WTC11 (cell line): ENCODE measurements around the gene USP4. TPM values are rescaled to one million over a fixed set of nuclear protein-coding genes. Genes with fewer than 3 reads are reported as not detected.

Experiments
- ATAC-seq: fragments of 200-7000 bp; cut with Tn5 transposase; 2 replicates; pipeline ENCODE4 v1.10.0; 2021; ENCODE audit warnings: mild to moderate bottlenecking, moderate library complexity
- CTCF ChIA-PET: fragments of 300-600 bp; sonication (Branson Sonifier 250); formaldehyde crosslinking; loops from one replicate; lab custom pipeline; 2021; ENCODE audit warnings: antibody characterized with exemption; lab: Charles Lee
- POLR2A ChIA-PET: fragments of 350-600 bp; sonication (Branson Sonifier 250); formaldehyde crosslinking; loops from one replicate; lab custom pipeline; 2021; ENCODE audit warnings: antibody characterized with exemption; lab: Charles Lee
- DNase-seq: peaks from one replicate; pipeline ENCODE4 v3.0.0; 2021; ENCODE audit warnings: low spot score
- H3K27ac Mint-ChIP-seq: 2 replicates; pipeline ENCODE4 v1.8.0; 2021; ENCODE audit warnings: mixed read lengths
- H3K27me3 Mint-ChIP-seq: 2 replicates; pipeline ENCODE4 v1.8.0; 2021; ENCODE audit warnings: low read depth, mild to moderate bottlenecking, moderate library complexity, mixed read lengths
- H3K36me3 Mint-ChIP-seq: 2 replicates; pipeline ENCODE4 v1.8.0; 2021; ENCODE audit warnings: mixed read lengths
- H3K4me1 Mint-ChIP-seq: 2 replicates; pipeline ENCODE4 v1.8.0; 2022; ENCODE audit warnings: mixed read lengths
- H3K4me3 Mint-ChIP-seq: 2 replicates; pipeline ENCODE4 v1.8.0; 2021; ENCODE audit warnings: mild to moderate bottlenecking, moderate library complexity, mixed read lengths
- H3K9me3 Mint-ChIP-seq: 2 replicates; pipeline ENCODE4 v1.8.0; 2021; ENCODE audit warnings: mixed read lengths
- AR ChIP-seq: fragments of 250-450 bp; sonication (Bioruptor Pico); IDR thresholded peaks from 2 replicates; pipeline ENCODE4 v1.9.0; 2021; ENCODE audit warnings: mild to moderate bottlenecking
- ATF1 ChIP-seq: sonication (generic); formaldehyde crosslinking; IDR thresholded peaks from 2 replicates; pipeline ENCODE4 v1.8.1; 2023; ENCODE audit warnings: mild to moderate bottlenecking, moderate library complexity, missing genetic modification reagents
- ATF6 ChIP-seq: sonication (generic); formaldehyde crosslinking; IDR thresholded peaks from 2 replicates; pipeline ENCODE4 v1.8.1; 2023; ENCODE audit warnings: mild to moderate bottlenecking, missing genetic modification reagents
- CREB1 ChIP-seq: sonication (generic); formaldehyde crosslinking; IDR thresholded peaks from 2 replicates; pipeline ENCODE4 v1.8.0; 2023; ENCODE audit warnings: mild to moderate bottlenecking, missing genetic modification reagents
- HMGXB4 ChIP-seq: sonication (generic); formaldehyde crosslinking; IDR thresholded peaks from 2 replicates; pipeline ENCODE4 v1.8.1; 2023; ENCODE audit warnings: mild to moderate bottlenecking, moderate library complexity, missing genetic modification reagents
- IRF2 ChIP-seq: sonication (generic); formaldehyde crosslinking; IDR thresholded peaks from 2 replicates; pipeline ENCODE4 v1.8.0; 2022; ENCODE audit warnings: low read depth, missing genetic modification reagents, borderline replicate concordance
- JUN ChIP-seq: sonication (generic); formaldehyde crosslinking; IDR thresholded peaks from 2 replicates; pipeline ENCODE4 v1.8.0; 2023; ENCODE audit warnings: mild to moderate bottlenecking, missing genetic modification reagents
- MLX ChIP-seq: sonication (generic); formaldehyde crosslinking; IDR thresholded peaks from 2 replicates; pipeline ENCODE4 v1.8.1; 2023; ENCODE audit warnings: mild to moderate bottlenecking, missing genetic modification reagents, moderate library complexity
- MXD4 ChIP-seq: fragments of 250-450 bp; sonication (Bioruptor Pico); IDR thresholded peaks from 2 replicates; pipeline ENCODE4 v1.8.0; 2021; ENCODE audit warnings: mild to moderate bottlenecking, moderate library complexity, borderline replicate concordance
- PRRX2 ChIP-seq: fragments of 250-450 bp; sonication (Bioruptor Pico); IDR thresholded peaks from 2 replicates; pipeline ENCODE4 v1.8.0; 2021; ENCODE audit warnings: mild to moderate bottlenecking
- RORB ChIP-seq: fragments of 250-450 bp; sonication (Bioruptor Pico); IDR thresholded peaks from 2 replicates; pipeline ENCODE4 v1.9.0; 2021; ENCODE audit warnings: mild to moderate bottlenecking
- ZBTB43 ChIP-seq: sonication (generic); formaldehyde crosslinking; IDR thresholded peaks from 2 replicates; pipeline ENCODE4 v1.8.1; 2023; ENCODE audit warnings: mild to moderate bottlenecking, missing genetic modification reagents
- ZNF317 ChIP-seq: sonication (generic); formaldehyde crosslinking; IDR thresholded peaks from 2 replicates; pipeline ENCODE4 v1.8.1; 2023; ENCODE audit warnings: low read depth, mild to moderate bottlenecking, moderate library complexity, missing genetic modification reagents, borderline replicate concordance
- ZNF396 ChIP-seq: fragments of 250-450 bp; sonication (Bioruptor Pico); IDR thresholded peaks from 2 replicates; pipeline ENCODE4 v1.8.0; 2021; ENCODE audit warnings: mild to moderate bottlenecking, moderate library complexity, borderline replicate concordance
- ZNF512 ChIP-seq: sonication (generic); formaldehyde crosslinking; IDR thresholded peaks from 2 replicates; pipeline ENCODE4 v1.8.1; 2022; ENCODE audit warnings: missing genetic modification reagents, borderline replicate concordance
- total RNA-seq: library from RNA; stranded (reverse); gene quantifications from 3 replicates; pipeline ENCODE4 v1.2.3, GENCODE V29; 2021
- TF ChIP-seq, protein P1 (sequence below): fragments of 250-450 bp; sonication (Bioruptor Pico); IDR thresholded peaks from 2 replicates; pipeline ENCODE4 v1.9.0; 2021; ENCODE audit warnings: mild to moderate bottlenecking
- TF ChIP-seq, protein P2 (sequence below): sonication (generic); formaldehyde crosslinking; IDR thresholded peaks from 2 replicates; pipeline ENCODE4 v1.8.0; 2022; ENCODE audit warnings: mild to moderate bottlenecking, missing genetic modification reagents
- TF ChIP-seq, protein P3 (sequence below): sonication (generic); formaldehyde crosslinking; IDR thresholded peaks from 2 replicates; pipeline ENCODE4 v1.8.0; 2022; ENCODE audit warnings: mild to moderate bottlenecking, missing genetic modification reagents

The USP4 gene
- total RNA-seq, 1 experiment from 2014 or later: 29.1 TPM

GRCh38 chr3:49273825-49274532 lies 65.9 kb downstream of the USP4 start:
- Mint-ChIP-seq H3K27ac (no peak overlapping the region), H3K9me3 (no peaks in the 10 kb centered on the region), H3K4me3 (no peak overlapping the region), H3K27me3 (no peaks in the 10 kb centered on the region), H3K36me3 (no peaks in the 10 kb centered on the region), H3K4me1 (peaks cover 12% of the 10 kb centered on the region)
- DNase-seq (no peak), ATAC-seq (no peak)
- TF ChIP-seq IRF2 (CRISPR knock-in tag): no peak
- TF ChIP-seq ATF6 (CRISPR knock-in tag): no peak
- ChIA-PET POLR2A (no interaction called here), CTCF (no interaction called here)

DNA sequence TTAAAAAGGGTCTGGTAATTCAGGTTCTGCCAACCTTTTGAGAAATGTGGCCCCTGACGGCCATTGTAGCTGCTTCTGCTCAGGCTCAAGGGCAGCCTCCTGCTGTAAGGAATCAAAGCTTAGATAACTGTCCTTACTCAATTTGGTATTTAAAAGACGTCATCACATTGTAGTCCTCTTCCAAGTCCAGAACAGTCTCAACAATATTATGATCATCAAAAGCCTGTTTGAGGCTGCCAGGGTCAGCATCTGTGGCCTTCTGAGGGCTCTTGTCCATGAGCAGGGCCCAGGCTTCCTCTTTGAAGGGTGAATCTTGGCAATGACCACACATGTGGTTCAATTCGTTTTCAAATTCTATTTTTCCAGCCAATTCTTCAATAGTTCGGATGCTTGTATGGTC lies 68.8 kb downstream of the USP4 start:
- H3K9me3 Mint-ChIP-seq: no peaks in the 10 kb centered on the region
- no peak overlapping the region for H3K27ac Mint-ChIP-seq
- no peaks in the 10 kb centered on the region for H3K27me3 Mint-ChIP-seq
- no peak for DNase-seq
- TF ChIP-seq JUN (no peak), ZNF512 (CRISPR knock-in tag) (no peak), MXD4 (CRISPR knock-in tag) (no peak), ZNF396 (CRISPR knock-in tag) (no peak), RORB (CRISPR knock-in tag) (no peak), CREB1 (no peak)
- TF ChIP-seq, protein P1, sequence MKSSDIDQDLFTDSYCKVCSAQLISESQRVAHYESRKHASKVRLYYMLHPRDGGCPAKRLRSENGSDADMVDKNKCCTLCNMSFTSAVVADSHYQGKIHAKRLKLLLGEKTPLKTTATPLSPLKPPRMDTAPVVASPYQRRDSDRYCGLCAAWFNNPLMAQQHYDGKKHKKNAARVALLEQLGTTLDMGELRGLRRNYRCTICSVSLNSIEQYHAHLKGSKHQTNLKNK (CRISPR knock-in tag): no peak
- TF ChIP-seq, protein P2, sequence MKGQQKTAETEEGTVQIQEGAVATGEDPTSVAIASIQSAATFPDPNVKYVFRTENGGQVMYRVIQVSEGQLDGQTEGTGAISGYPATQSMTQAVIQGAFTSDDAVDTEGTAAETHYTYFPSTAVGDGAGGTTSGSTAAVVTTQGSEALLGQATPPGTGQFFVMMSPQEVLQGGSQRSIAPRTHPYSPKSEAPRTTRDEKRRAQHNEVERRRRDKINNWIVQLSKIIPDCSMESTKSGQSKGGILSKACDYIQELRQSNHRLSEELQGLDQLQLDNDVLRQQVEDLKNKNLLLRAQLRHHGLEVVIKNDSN (CRISPR knock-in tag): no peak
- TF ChIP-seq, protein P3, sequence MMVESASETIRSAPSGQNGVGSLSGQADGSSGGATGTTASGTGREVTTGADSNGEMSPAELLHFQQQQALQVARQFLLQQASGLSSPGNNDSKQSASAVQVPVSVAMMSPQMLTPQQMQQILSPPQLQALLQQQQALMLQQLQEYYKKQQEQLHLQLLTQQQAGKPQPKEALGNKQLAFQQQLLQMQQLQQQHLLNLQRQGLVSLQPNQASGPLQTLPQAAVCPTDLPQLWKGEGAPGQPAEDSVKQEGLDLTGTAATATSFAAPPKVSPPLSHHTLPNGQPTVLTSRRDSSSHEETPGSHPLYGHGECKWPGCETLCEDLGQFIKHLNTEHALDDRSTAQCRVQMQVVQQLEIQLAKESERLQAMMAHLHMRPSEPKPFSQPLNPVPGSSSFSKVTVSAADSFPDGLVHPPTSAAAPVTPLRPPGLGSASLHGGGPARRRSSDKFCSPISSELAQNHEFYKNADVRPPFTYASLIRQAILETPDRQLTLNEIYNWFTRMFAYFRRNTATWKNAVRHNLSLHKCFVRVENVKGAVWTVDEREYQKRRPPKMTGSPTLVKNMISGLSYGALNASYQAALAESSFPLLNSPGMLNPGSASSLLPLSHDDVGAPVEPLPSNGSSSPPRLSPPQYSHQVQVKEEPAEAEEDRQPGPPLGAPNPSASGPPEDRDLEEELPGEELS (CRISPR knock-in tag): no peak
- no peak overlapping the region for H3K4me3 Mint-ChIP-seq
- ATAC-seq: no peak
- H3K36me3 Mint-ChIP-seq: no peaks in the 10 kb centered on the region
- peaks cover 5% of the 10 kb centered on the region for H3K4me1 Mint-ChIP-seq
- ChIA-PET POLR2A (no interaction called here), CTCF (no interaction called here)

- DNase-seq: no peak
- ATAC-seq: no peak
- POLR2A ChIA-PET: no interaction called here
- Mint-ChIP-seq H3K4me3 (no peak overlapping the region), H3K36me3 (no peaks in the 10 kb centered on the region), H3K27ac (no peak overlapping the region), H3K9me3 (no peaks in the 10 kb centered on the region), H3K27me3 (no peaks in the 10 kb centered on the region), H3K4me1 (no peaks in the 10 kb centered on the region)
- CTCF ChIA-PET: interaction anchor here (0.9 kb wide), 1 partner anchor 269 kb away, joined by 3 read pairs; no protein-coding TSS in a partner anchor
- no peak for TF ChIP-seq MLX
- TF ChIP-seq HMGXB4: no peak
- no peak for TF ChIP-seq ZNF317 (CRISPR knock-in tag)
- TF ChIP-seq RORB (CRISPR knock-in tag): no peak
- no peak for TF ChIP-seq PRRX2
- TF ChIP-seq ATF1 (CRISPR knock-in tag): no peak
- TF ChIP-seq AR: no peak
- TF ChIP-seq ZBTB43 (CRISPR knock-in tag): no peak
Observed at GRCh38 chr3:49270156-49270500, 69.7 kb downstream of the USP4 start.
